Nephron (organoid): ENCODE measurements around the gene OR5M3.

Experiments used
- H3K27ac Mint-ChIP-seq, 3 experiments: 2 replicates each; pipeline ENCODE4 v1.8.0; 2020; ENCODE audit warnings: mixed read lengths in 3 of 3, mild to moderate bottlenecking in 2 of 3, moderate library complexity in 1 of 3
- H3K27me3 Mint-ChIP-seq: 2 replicates; pipeline ENCODE4 v1.8.0; 2021; ENCODE audit warnings: low read depth, mild to moderate bottlenecking, moderate library complexity, mixed read lengths
- H3K36me3 Mint-ChIP-seq: 2 replicates; pipeline ENCODE4 v1.8.0; 2020; ENCODE audit warnings: low read depth, mixed read lengths
- H3K4me1 Mint-ChIP-seq: 2 replicates; pipeline ENCODE4 v1.8.0; 2020; ENCODE audit warnings: mixed read lengths
- H3K4me3 Mint-ChIP-seq, 3 experiments: 2 replicates each; pipeline ENCODE4 v1.8.0; 2020; ENCODE audit warnings: mild to moderate bottlenecking in 3 of 3, mixed read lengths in 3 of 3, moderate library complexity in 2 of 3
- H3K9me3 Mint-ChIP-seq: 2 replicates; pipeline ENCODE4 v1.8.0; 2020; ENCODE audit warnings: mixed read lengths
- CTCF ChIP-seq, 3 experiments: fragments of 200-600 bp; sonication (generic); IDR thresholded peaks; one replicate each; pipeline ENCODE4 v1.5.0; 2021; ENCODE audit warnings: antibody characterized with exemption in 3 of 3; ENCODE audit not compliant: unreplicated experiment in 3 of 3

Gene OR5M3

GRCh38 chr11:56491270-56491669 is 18.1 kb upstream of the OR5M3 start, which contains the start of gene OR5M8:
TSS of gene OR5M8 (minus strand) at chr11:56491370. CDS start at chr11:56491370, 0 bp downstream.
- no peaks in the 10 kb centered on the region for H3K9me3 Mint-ChIP-seq
- TF ChIP-seq CTCF (IDR thresholded peaks at IDR 0.05; ENCODE audit: unreplicated experiment in 3 of 3): no peak
- H3K27ac Mint-ChIP-seq: no peak within 1 kb of the TSS
- no peaks in the 10 kb centered on the region for H3K27me3 Mint-ChIP-seq
- H3K4me3 Mint-ChIP-seq: no peak within 1 kb of the TSS
- no peaks in the 10 kb centered on the region for H3K36me3 Mint-ChIP-seq
- H3K4me1 Mint-ChIP-seq: no peaks in the 10 kb centered on the region

GRCh38 chr11:56486801-56487200 is 13.6 kb upstream of the OR5M3 start:
- no peaks in the 10 kb centered on the region for H3K27me3 Mint-ChIP-seq
- no peaks in the 10 kb centered on the region for H3K9me3 Mint-ChIP-seq
- H3K36me3 Mint-ChIP-seq: no peaks in the 10 kb centered on the region
- TF ChIP-seq CTCF (IDR thresholded peaks at IDR 0.05; ENCODE audit: unreplicated experiment in 3 of 3): no peak
- H3K4me1 Mint-ChIP-seq: no peaks in the 10 kb centered on the region
- H3K27ac Mint-ChIP-seq: no peak overlapping the region
- H3K4me3 Mint-ChIP-seq: no peak overlapping the region

- no peaks in the 10 kb centered on the region for H3K36me3 Mint-ChIP-seq
- no peak for TF ChIP-seq CTCF (IDR thresholded peaks at IDR 0.05; ENCODE audit: unreplicated experiment in 3 of 3)
- H3K4me1 Mint-ChIP-seq: no peaks in the 10 kb centered on the region
- no peaks in the 10 kb centered on the region for H3K9me3 Mint-ChIP-seq
- H3K27ac Mint-ChIP-seq: no peak overlapping the region
- no peak overlapping the region for H3K4me3 Mint-ChIP-seq
- no peaks in the 10 kb centered on the region for H3K27me3 Mint-ChIP-seq
Measured at GRCh38 chr11:56474729-56475235, 1.6 kb upstream of the OR5M3 start.

- H3K36me3 Mint-ChIP-seq: no peaks in the 10 kb centered on the region
Measured at GRCh38 chr11:56457076-56457475, 16.1 kb downstream of the OR5M3 start.

GRCh38 chr11:56453521-56453920 is 19.6 kb downstream of the OR5M3 start:
- no peaks in the 10 kb centered on the region for H3K9me3 Mint-ChIP-seq
- no peaks in the 10 kb centered on the region for H3K27me3 Mint-ChIP-seq
- H3K4me1 Mint-ChIP-seq: no peaks in the 10 kb centered on the region
- no peak overlapping the region for H3K27ac Mint-ChIP-seq
- TF ChIP-seq CTCF (IDR thresholded peaks at IDR 0.05; ENCODE audit: unreplicated experiment in 3 of 3): no peak
- no peaks in the 10 kb centered on the region for H3K36me3 Mint-ChIP-seq
- no peak overlapping the region for H3K4me3 Mint-ChIP-seq

More at GRCh38 chr11:56457076-56457475, 16.1 kb downstream of the OR5M3 start:
- no peaks in the 10 kb centered on the region for H3K4me1 Mint-ChIP-seq
- H3K9me3 Mint-ChIP-seq: no peaks in the 10 kb centered on the region
- no peak for TF ChIP-seq CTCF (IDR thresholded peaks at IDR 0.05; ENCODE audit: unreplicated experiment in 3 of 3)
- no peaks in the 10 kb centered on the region for H3K27me3 Mint-ChIP-seq
- peak overlapping the region; percentile 5 to 93 (median 35) for H3K27ac Mint-ChIP-seq
- H3K4me3 Mint-ChIP-seq: no peak overlapping the region
